Mucosa of rectum (tissue), 2 donors: ENCODE results near the gene NRBP1.

ENCODE experiments used
- H3K27ac ChIP-seq, 2 donors: one replicate each; pipeline ENCODE4 v1.7.0; 2013; ENCODE audit warnings: inconsistent platforms in 2 of 2, low read depth in 2 of 2, low read length in 2 of 2
- H3K27me3 ChIP-seq, 2 donors: one replicate each; pipeline ENCODE4 v1.7.0; 2013; ENCODE audit warnings: low read length in 2 of 2; ENCODE audit not compliant: control insufficient read depth in 2 of 2, insufficient read depth in 2 of 2
- H3K36me3 ChIP-seq, 2 donors: one replicate each; pipeline ENCODE4 v1.7.0; 2013; ENCODE audit warnings: low read length in 2 of 2; ENCODE audit not compliant: control insufficient read depth in 2 of 2, insufficient read depth in 2 of 2
- H3K4me1 ChIP-seq, 2 donors: one replicate each; pipeline ENCODE4 v1.7.0; 2013; ENCODE audit warnings: low read length in 2 of 2, mild to moderate bottlenecking in 1 of 2; ENCODE audit not compliant: control insufficient read depth in 2 of 2, insufficient read depth in 2 of 2
- H3K4me3 ChIP-seq, 2 donors: one replicate each; pipeline ENCODE4 v1.7.0; 2013; ENCODE audit warnings: low read length in 2 of 2
- H3K9ac ChIP-seq, 2 donors: one replicate each; pipeline ENCODE4 v1.7.0; 2013; ENCODE audit warnings: low read length in 2 of 2, low read depth in 1 of 2, mild to moderate bottlenecking in 1 of 2
- H3K9me3 ChIP-seq, 2 donors: one replicate each; pipeline ENCODE4 v1.7.0; 2013; ENCODE audit warnings: low read length in 2 of 2; ENCODE audit not compliant: control insufficient read depth in 2 of 2
- donor health status: healthy.
- donor health status: Normal muscosa, but diverticular disease.

NRBP1 gene

GRCh38 chr2:27489498-27490397, 61.3 kb downstream of the NRBP1 start, which contains the start of gene IFT172:
TSS of gene IFT172 (minus strand) at chr2:27489743. CDS start at chr2:27489653, 90 bp downstream.
- Histone ChIP-seq H3K4me1 (peaks cover 5 to 7% of the 10 kb centered on the region in 2 donors), H3K4me3 (peak within 1 kb of the TSS; percentile 59 to 97), H3K36me3 (peaks cover 0 to 1% of the 10 kb centered on the region in 2 donors), H3K9ac (peak within 1 kb of the TSS; percentile 70 to 77), H3K27me3 (peaks cover 4 to 6% of the 10 kb centered on the region in 2 donors), H3K9me3 (no peaks in the 10 kb centered on the region), H3K27ac (peak within 1 kb of the TSS; percentile 54 to 68)
